ENCODE results near the gene ZG16B.
A peak's percentile ranks its signal among the peaks of the same experiment; 100 is the strongest.

The ZG16B gene

GRCh38 chr16:2806286-2806685 lies 23.8 kb upstream of the ZG16B start:
- no peak for DNase-seq (ENCODE audit: low read depth in 2 of 2)

DNA sequence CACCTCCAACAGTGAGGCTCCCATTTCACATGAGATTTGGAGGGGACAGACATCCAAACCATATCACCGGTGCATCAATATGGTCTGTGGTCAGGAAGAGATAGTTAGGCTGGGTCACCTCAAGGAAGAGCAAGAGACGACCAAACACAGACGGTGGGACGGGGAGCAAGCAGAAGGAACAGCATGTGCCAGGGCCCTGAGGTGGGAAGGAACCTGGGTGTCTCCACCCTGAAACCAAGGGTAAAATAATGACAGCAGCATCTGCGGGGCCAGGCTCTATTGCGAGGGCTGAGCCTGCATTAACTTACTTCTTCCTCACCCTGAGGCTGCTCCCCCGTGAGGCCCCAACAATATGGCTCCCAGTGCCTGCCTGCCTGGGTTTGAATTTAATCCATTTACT lies 21.9 kb upstream of the ZG16B start:
- no peak for DNase-seq (ENCODE audit: low read depth in 2 of 2)

GRCh38 chr16:2809149-2809760 lies 20.8 kb upstream of the ZG16B start:
- no peak for DNase-seq (ENCODE audit: low read depth in 2 of 2)

DNA sequence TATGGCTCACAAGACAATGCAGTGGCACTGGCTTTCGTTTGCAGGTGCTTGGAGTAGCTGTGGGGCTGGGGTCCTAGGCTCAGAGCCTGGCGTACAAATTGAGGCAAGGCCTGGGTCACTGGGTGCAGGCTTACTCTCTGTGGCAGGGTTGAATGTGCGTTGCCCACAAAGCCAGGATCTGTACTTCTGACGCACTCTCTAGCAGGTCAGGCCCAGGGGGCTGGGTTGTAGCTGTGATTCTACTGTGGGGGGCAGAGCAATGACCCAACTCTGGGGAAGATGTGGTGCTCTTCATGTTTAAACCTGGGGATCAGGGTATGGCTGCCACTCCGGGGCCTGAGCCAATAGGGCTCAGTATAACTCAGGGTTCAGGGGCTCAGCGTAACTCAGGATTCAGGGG lies 19.5 kb upstream of the ZG16B start:
- DNase-seq (ENCODE audit: low read depth in 2 of 2) = no peak

- no peak for DNase-seq (ENCODE audit: low read depth in 2 of 2)
These were observed 18.2 kb upstream of the ZG16B start for GRCh38 chr16:2811703-2812471.

GRCh38 chr16:2813771-2814221 lies 16.3 kb upstream of the ZG16B start:
- no peak for DNase-seq (ENCODE audit: low read depth in 2 of 2)

GRCh38 chr16:2814551-2815298 lies 15.4 kb upstream of the ZG16B start:
- no peak for DNase-seq (ENCODE audit: low read depth in 2 of 2)

DNA sequence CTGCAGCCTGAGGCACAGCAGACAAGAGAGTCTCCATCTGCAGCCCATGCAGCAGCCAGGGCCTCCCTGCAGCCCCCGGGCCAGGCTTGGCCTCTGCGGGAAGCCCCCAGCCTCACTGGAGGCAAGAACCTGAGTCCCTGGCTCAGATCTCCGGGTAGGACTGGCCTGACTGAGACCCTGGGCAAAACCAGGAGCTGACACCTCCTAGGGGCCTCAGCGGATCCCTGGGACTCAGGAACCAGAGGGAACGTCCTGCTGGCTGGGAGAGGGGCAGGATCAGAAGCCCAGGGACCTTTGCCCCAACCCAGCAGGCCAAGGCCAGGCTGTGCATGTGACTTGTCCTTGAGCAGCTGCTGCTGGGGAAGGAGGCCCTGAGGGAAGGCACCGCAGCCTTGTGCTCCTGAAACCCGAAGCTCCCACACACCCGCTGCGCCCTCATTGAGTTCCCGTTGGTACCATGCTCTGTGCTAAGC lies 14.8 kb upstream of the ZG16B start:
- DNase-seq (ENCODE audit: low read depth in 2 of 2) = no peak

- peak; percentile 20 to 33 for DNase-seq (ENCODE audit: low read depth in 2 of 2)
These were observed 13.3 kb upstream of the ZG16B start, which contains the start of gene PRSS21 for GRCh38 chr16:2816751-2817339. TSS of gene PRSS21 (plus strand) at chr16:2817237. CDS start at chr16:2817269, 32 bp downstream.

DNA sequence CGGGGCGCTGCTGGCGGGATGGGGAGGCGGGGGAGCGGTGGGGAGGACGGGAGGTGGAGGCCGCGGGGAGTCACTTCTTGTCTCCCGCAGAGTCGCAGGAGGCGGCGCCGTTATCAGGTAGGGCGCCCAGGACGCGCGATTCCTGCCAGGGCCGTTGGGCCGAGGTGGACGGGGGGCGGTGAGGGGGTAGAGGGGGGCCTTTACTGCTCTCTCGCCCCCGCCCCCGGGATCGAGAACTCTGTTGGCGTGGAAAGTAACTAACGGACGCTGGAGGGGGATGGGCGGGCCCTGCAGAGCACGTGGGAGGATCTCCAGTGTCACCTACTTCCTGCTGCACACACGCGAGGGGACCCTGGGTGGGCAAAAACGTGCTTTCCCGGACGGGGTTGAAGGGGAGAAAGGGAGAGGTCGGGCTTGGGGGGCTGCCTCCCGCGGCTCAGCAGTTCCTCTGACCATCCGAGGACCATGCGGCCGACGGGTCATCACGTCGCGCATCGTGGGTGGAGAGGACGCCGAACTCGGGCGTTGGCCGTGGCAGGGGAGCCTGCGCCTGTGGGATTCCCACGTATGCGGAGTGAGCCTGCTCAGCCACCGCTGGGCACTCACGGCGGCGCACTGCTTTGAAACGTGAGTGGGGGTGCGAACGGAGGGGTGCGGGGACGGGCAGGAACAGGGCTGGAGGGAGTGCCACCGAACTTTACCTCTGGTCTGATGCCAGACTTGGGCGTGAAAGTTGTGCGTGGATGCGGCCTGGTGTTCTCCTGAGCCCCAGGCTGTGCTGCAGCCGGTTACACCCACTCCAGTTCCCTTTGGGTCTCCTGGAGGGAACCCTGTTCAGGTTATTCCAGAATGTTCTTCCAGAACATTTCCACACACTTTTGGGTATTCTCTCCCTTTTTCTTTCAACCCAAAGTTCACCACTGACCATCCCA lies 12.5 kb upstream of the ZG16B start:
- DNase-seq (ENCODE audit: low read depth in 2 of 2) = peak in 1 of 2 donors; percentile 14

GRCh38 chr16:2818272-2818876 lies 11.7 kb upstream of the ZG16B start:
- DNase-seq (ENCODE audit: low read depth in 2 of 2) = no peak

DNA sequence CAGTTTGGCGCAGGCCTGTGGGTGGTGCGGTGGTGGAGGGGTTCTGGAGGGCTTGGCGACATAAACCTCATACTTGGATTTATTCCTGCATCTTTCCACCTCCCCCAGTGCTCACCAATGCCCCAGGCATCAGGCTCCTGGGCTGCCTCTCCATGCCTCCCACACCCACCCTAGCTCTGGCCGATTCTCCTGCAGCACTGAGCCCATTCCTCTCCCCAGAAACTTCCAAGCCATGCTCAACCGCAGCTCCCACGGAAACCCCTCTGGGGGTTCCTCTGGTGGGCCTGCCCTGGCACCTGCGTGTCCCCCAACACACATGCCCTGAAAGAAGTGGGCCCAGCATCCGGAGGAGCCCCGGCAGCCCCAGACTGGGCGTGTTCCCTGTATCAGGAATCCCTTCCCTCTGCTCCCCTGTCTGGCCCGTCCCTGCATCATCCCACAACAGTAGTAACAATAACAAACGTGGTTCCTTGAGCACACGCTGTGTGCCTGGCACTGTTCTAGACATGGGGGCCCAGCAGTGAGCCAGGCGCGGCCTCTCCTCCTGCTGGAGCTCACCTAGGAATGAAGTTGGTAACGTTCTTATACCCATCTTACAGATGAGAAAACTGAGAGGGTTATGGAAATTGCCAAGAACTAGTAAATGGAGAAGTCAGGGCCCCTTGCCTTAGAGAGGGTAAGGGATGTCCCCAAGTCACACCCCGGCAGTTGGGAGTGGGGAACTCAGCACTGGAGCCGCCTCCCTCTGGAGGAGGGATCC lies 10.7 kb upstream of the ZG16B start:
- no peak for DNase-seq (ENCODE audit: low read depth in 2 of 2)

DNA sequence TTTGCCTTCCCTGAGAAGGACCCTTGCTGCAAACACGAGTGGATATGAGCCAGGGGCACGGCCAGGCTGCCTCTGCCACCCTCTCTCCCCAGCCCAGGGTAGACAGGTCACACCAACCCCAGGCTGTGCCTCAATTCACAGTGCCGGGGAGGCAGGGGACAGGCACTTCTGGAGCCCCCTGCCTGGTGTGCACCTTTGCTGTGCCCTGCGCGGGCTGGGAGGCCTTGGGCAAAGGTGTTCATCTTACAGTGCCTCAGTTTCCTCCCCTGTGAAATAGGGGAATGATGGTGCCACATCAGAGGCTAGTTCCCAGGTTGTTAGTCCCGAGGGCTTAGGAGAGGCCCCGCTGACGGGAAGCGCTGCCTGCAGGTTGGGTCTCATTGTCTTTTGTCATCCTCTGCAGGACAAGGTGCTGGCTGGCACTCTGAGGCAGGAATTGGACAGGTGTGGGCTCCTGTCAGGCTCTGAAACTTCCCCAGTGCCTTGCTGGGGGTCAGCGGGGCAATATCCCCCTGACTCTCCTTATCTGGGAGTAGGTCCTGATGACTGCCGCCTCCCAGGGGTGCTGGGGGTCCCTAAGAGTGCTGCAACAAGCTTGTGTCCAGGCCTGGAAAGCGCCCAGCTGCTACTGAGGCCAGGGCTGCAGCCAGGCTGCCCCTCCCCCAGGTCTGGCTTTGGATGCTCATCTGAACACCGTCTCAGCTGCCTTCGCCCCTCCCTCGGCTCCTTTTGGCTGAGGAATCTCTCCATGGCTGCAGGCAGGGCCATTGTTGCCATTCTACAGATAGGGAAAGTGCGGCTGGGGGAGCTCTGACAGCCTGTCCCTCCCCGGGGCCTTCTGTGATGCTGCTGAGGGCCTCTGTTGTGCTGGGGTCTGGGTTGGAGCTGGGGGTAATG lies 9.9 kb upstream of the ZG16B start:
- DNase-seq (ENCODE audit: low read depth in 2 of 2) = no peak

- DNase-seq (ENCODE audit: low read depth in 2 of 2) = no peak
These were observed 9.1 kb upstream of the ZG16B start for GRCh38 chr16:2820836-2821486.

DNA sequence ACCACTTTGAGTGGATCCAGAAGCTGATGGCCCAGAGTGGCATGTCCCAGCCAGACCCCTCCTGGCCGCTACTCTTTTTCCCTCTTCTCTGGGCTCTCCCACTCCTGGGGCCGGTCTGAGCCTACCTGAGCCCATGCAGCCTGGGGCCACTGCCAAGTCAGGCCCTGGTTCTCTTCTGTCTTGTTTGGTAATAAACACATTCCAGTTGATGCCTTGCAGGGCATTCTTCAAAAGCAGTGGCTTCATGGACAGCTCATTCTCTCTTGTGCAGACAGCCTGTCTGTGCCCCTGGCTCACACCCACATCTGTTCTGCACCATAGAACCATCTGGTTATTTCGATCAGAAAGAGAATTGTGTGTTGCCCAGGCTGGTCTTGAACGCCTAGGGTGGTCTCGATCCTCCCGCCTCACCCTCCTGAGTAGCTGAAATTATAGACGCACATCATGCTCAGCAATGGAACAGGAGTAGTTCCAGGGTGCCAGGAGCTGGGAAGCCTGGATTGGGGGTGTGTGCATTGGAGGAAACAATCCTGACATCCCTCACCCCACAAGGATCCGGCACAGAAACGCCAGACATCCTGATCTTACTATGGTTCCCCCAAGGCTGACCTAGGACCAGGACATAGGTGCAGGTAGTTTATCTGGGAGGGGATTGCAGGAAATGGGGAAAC lies 8.5 kb upstream of the ZG16B start:
- DNase-seq (ENCODE audit: low read depth in 2 of 2) = no peak

- no peak for DNase-seq (ENCODE audit: low read depth in 2 of 2)
These were observed 8.0 kb upstream of the ZG16B start for GRCh38 chr16:2822158-2822495.

GRCh38 chr16:2822496-2822895 lies 7.6 kb upstream of the ZG16B start:
- no peak for DNase-seq (ENCODE audit: low read depth in 2 of 2)

DNA sequence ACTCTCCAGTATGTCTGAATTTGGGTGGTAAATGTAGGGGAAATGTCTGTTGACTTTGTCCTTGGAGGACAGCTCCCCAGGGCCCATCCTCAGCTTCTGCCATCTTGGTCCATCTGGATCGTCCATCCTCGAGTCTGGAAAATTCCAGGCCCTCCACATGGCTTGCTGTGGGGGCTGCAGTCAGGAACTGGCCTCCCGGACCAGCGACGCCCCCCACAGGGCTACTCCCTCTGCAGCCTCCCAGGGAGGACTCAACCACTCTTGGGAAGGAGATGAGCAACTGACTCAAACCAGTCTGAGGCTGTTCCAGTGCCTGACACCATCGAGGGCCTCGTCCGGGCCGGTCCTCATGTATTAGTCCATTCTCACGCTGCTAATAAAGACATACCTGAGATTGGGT lies 5.5 kb upstream of the ZG16B start:
- DNase-seq (ENCODE audit: low read depth in 2 of 2) = no peak

Measured in stimulated activated CD4-positive, alpha-beta T cell treated with anti-CD3 and anti-CD28 coated beads, Interleukin-1b, Interleukin-23, amount 100 ng/mL, for 4 hours (primary cell).